ENCODE measurements around the gene NRP1.

Gene NRP1

GRCh38 chr10:33154590-33154989, 179.9 kb downstream of the NRP1 start:
- H3K27me3 Mint-ChIP-seq: no peaks in the 10 kb centered on the region
- no peak overlapping the region for H3K27ac Mint-ChIP-seq
- H3K9me3 Mint-ChIP-seq (ENCODE audit: low read depth): no peaks in the 10 kb centered on the region
- peaks cover 47% of the 10 kb centered on the region for H3K4me1 Mint-ChIP-seq (ENCODE audit: low read depth)
- H3K4me3 Mint-ChIP-seq: no peak overlapping the region
- H3K36me3 Mint-ChIP-seq: no peaks in the 10 kb centered on the region

GRCh38 chr10:33153968-33154327, 180.5 kb downstream of the NRP1 start:
- no peaks in the 10 kb centered on the region for H3K36me3 Mint-ChIP-seq
- H3K9me3 Mint-ChIP-seq (ENCODE audit: low read depth): no peaks in the 10 kb centered on the region
- H3K4me1 Mint-ChIP-seq (ENCODE audit: low read depth): peaks cover 47% of the 10 kb centered on the region
- peak overlapping the region; percentile 75 for H3K27ac Mint-ChIP-seq
- H3K27me3 Mint-ChIP-seq: no peaks in the 10 kb centered on the region
- H3K4me3 Mint-ChIP-seq: no peak overlapping the region

GRCh38 chr10:33153251-33153967, 181.1 kb downstream of the NRP1 start:
- Mint-ChIP-seq H3K4me3 (no peak overlapping the region), H3K36me3 (no peaks in the 10 kb centered on the region), H3K9me3 (ENCODE audit: low read depth) (peaks cover 2% of the 10 kb centered on the region), H3K27ac (peak overlapping the region; percentile 75), H3K4me1 (ENCODE audit: low read depth) (peaks cover 47% of the 10 kb centered on the region), H3K27me3 (no peaks in the 10 kb centered on the region)

GRCh38 chr10:33152750-33153149, 181.7 kb downstream of the NRP1 start:
- peaks cover 47% of the 10 kb centered on the region for H3K4me1 Mint-ChIP-seq (ENCODE audit: low read depth)
- peaks cover 2% of the 10 kb centered on the region for H3K36me3 Mint-ChIP-seq
- H3K4me3 Mint-ChIP-seq: no peak overlapping the region
- no peak overlapping the region for H3K27ac Mint-ChIP-seq
- H3K9me3 Mint-ChIP-seq (ENCODE audit: low read depth): peaks cover 3% of the 10 kb centered on the region
- H3K27me3 Mint-ChIP-seq: no peaks in the 10 kb centered on the region

DNA sequence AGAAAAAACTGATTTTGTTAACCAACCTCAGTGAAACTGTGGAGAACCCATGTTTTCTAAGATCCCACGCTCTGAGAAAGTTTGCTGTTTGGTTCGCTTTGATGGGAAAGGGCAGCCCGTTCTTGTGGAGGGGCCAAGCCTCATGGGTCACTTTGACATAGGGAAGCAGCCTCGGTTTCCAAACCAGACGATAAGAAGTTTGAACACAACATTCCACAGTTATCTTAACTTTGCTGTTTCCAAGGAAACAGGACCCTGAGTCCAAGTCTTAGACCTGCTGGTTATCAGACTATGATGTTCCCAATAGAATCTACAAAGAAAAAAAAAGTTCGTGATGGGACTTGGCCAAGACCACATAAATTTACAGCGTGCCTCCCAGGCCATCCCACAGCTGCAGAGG, 182.3 kb downstream of the NRP1 start:
- H3K27ac Mint-ChIP-seq: no peak overlapping the region
- peaks cover 47% of the 10 kb centered on the region for H3K4me1 Mint-ChIP-seq (ENCODE audit: low read depth)
- H3K36me3 Mint-ChIP-seq: peaks cover 2% of the 10 kb centered on the region
- no peaks in the 10 kb centered on the region for H3K27me3 Mint-ChIP-seq
- H3K9me3 Mint-ChIP-seq (ENCODE audit: low read depth): peaks cover 3% of the 10 kb centered on the region
- no peak overlapping the region for H3K4me3 Mint-ChIP-seq

DNA sequence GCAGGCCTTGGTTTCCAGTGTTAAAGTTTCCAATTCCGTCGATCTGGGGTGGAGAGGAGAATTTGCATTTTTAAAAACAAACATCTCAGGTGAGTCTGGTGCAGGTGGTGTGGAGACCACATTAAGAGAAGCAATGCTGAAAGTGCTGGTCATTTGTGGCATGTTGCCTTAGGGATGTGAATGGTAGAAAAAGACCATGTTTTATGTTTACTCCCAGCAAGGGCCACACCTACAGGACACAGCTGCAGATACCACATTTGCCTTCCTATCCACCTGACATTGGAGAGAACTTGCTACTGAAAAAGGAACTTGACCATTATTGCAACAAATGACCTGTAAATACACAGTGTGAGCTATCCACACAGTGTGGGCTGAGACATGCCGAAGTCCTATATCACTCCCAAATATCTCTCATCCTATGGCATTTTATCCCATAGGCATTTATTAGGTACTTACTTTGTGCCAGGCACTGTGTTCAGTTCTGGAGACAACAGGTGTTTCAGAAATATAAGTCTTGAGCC, 183.1 kb downstream of the NRP1 start:
- Mint-ChIP-seq H3K27me3 (no peaks in the 10 kb centered on the region), H3K9me3 (ENCODE audit: low read depth) (peaks cover 3% of the 10 kb centered on the region), H3K27ac (no peak overlapping the region), H3K36me3 (peaks cover 2% of the 10 kb centered on the region), H3K4me3 (no peak overlapping the region), H3K4me1 (ENCODE audit: low read depth) (peaks cover 47% of the 10 kb centered on the region)

DNA sequence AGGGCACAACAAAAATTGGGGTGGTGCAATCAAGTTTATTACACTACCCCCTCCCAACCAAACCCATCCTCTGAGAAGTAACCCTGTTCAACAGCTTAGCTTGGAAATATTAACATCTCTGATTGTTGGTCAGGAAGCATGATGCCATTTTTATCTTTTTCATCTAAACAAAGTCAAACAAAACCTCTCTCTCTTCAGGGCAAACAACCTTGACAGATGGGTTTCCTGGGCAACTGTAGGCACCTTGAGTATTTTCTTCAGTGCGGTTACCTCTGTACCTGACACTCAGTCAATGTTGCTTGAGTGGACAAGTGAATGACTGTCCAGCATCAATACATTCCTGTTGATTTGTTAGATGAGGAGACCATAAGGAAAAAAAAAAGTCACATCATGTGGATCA, 183.6 kb downstream of the NRP1 start:
- no peaks in the 10 kb centered on the region for H3K27me3 Mint-ChIP-seq
- peaks cover 2% of the 10 kb centered on the region for H3K36me3 Mint-ChIP-seq
- H3K4me1 Mint-ChIP-seq (ENCODE audit: low read depth): peaks cover 50% of the 10 kb centered on the region
- H3K4me3 Mint-ChIP-seq: no peak overlapping the region
- peak overlapping the region; percentile 52 for H3K27ac Mint-ChIP-seq
- H3K9me3 Mint-ChIP-seq (ENCODE audit: low read depth): peaks cover 3% of the 10 kb centered on the region

DNA sequence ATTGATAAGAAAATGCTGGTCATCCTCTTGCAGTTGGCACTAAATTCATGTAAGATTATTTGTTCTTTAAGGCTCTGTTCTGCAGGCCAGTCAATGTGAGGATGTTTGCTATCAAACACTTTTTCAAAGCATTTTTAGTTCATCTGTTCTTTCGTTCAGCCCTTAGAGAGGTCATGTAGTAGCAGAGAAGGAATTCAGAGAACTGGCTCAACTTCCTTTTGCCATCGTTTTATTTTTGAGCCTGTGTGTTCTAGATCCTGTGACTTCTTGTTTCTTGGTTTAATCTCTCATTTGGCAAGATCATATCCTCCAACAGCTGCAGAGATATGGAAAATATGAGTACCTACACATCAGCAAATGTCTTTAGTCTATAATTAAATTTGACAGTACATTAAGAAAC, 184.3 kb downstream of the NRP1 start:
- Mint-ChIP-seq H3K36me3 (peaks cover 2% of the 10 kb centered on the region), H3K27ac (peak overlapping the region; percentile 52)

DNA sequence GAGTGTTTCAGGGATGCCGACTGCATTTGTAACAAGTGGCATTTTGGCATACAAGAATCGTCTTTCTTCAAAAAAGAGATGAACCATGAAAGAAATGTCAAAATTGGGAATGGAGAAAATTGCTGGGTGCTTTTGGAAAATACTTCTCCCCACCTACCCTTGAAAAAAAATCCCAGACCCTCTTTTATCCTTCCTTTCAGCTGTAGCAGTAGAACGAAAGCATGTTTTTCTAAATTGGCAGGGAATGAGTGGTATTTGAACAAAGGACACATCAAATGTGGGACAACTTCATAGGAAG, 187.5 kb downstream of the NRP1 start:
- Mint-ChIP-seq H3K27ac (no peak overlapping the region), H3K9me3 (ENCODE audit: low read depth) (peaks cover 3% of the 10 kb centered on the region), H3K4me3 (no peak overlapping the region), H3K36me3 (peaks cover 2% of the 10 kb centered on the region), H3K27me3 (no peaks in the 10 kb centered on the region), H3K4me1 (ENCODE audit: low read depth) (peaks cover 50% of the 10 kb centered on the region)

More for the DNA sequence above, 184.3 kb downstream of the NRP1 start:
- Mint-ChIP-seq H3K4me1 (ENCODE audit: low read depth) (peaks cover 52% of the 10 kb centered on the region), H3K27me3 (no peaks in the 10 kb centered on the region), H3K9me3 (ENCODE audit: low read depth) (peaks cover 3% of the 10 kb centered on the region), H3K4me3 (no peak overlapping the region)

- Mint-ChIP-seq H3K36me3 (peaks cover 2% of the 10 kb centered on the region), H3K4me1 (ENCODE audit: low read depth) (peaks cover 50% of the 10 kb centered on the region), H3K27me3 (no peaks in the 10 kb centered on the region), H3K9me3 (ENCODE audit: low read depth) (peaks cover 3% of the 10 kb centered on the region), H3K4me3 (no peak overlapping the region), H3K27ac (no peak overlapping the region)
These were observed 188.1 kb downstream of the NRP1 start for GRCh38 chr10:33146189-33147012.

- peaks cover 2% of the 10 kb centered on the region for H3K36me3 Mint-ChIP-seq
- H3K4me3 Mint-ChIP-seq: no peak overlapping the region
- H3K27ac Mint-ChIP-seq: peak overlapping the region; percentile 58
- H3K4me1 Mint-ChIP-seq (ENCODE audit: low read depth): peaks cover 49% of the 10 kb centered on the region
- H3K9me3 Mint-ChIP-seq (ENCODE audit: low read depth): peaks cover 3% of the 10 kb centered on the region
- H3K27me3 Mint-ChIP-seq: no peaks in the 10 kb centered on the region
These were observed 188.8 kb downstream of the NRP1 start for GRCh38 chr10:33145451-33146188.

DNA sequence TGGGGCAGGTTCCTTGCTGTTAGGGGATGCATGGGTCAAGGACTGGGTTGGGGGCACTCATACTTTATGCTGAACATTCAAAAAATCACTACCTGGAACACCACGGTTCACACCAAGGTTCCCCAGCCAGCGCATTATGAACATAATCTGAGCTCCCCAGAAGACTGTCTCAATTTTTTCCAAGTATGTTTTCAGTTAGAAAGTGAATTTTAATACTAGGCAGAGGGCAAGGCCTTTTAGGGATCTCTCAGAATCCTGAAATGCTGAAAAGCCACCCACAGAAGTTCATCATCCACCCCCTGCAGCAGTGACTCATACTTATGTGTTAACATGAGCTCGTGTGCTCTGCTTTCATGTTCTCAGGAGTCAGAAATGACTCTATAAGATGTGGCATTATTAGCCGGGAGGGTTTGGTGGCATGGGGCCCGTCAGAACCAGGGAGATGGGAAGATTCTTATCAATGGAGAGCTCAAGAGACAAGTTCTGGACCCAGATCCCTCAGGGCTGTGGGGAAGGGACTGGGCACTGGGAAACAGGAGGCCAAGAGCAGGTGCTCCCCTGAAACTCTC, 191.2 kb downstream of the NRP1 start:
- H3K27me3 Mint-ChIP-seq: no peaks in the 10 kb centered on the region
- H3K4me3 Mint-ChIP-seq: peak overlapping the region; percentile 73
- H3K4me1 Mint-ChIP-seq (ENCODE audit: low read depth): peaks cover 61% of the 10 kb centered on the region
- no peaks in the 10 kb centered on the region for H3K9me3 Mint-ChIP-seq (ENCODE audit: low read depth)
- H3K36me3 Mint-ChIP-seq: peaks cover 2% of the 10 kb centered on the region
- peak overlapping the region; percentile 92 for H3K27ac Mint-ChIP-seq

DNA sequence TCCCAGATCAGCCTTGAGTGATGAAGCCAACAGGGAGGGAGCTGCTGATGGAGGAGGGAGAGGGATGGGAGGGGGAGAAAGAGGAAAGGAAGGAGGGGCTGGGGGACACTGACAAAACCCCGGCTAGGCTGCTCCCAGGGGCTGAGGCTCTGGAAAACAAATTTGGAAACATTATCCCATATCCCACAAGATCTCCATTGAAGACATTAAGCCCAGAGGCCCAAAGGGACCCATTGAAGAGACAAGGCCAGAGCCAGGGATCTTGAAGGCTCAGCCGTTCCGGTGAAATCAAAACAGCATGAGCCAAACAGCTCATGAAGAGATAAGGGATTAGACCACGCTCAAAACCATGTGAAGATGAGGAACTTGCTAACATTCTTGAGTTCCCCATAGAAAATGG, 192.2 kb downstream of the NRP1 start:
- Mint-ChIP-seq H3K4me1 (ENCODE audit: low read depth) (peaks cover 71% of the 10 kb centered on the region), H3K4me3 (no peak overlapping the region), H3K27ac (peak overlapping the region; percentile 34)

DNA sequence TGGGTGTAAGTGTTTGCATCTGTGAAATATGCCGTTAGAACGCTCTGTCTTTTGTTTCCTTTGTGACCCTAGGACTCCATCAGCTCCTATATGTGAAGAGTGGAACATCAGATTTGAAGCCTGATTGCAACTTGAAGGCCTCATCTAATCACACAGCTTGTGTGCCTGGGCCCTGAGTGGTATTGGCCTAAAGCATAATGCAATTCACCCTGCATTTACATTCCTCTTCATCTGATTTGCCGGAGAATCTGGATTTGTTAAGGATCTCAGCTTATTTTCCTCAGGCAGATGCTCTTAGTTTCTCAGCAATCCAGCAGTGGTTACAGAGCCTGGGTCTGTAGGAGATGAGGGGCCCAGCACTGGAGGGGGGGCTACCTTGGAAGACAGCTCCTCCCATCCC, 193.2 kb downstream of the NRP1 start:
- Mint-ChIP-seq H3K27ac (no peak overlapping the region), H3K4me1 (ENCODE audit: low read depth) (peaks cover 80% of the 10 kb centered on the region), H3K27me3 (no peaks in the 10 kb centered on the region), H3K4me3 (peak overlapping the region; percentile 23), H3K9me3 (ENCODE audit: low read depth) (no peaks in the 10 kb centered on the region), H3K36me3 (no peaks in the 10 kb centered on the region)

More for the DNA sequence above, 192.2 kb downstream of the NRP1 start:
- Mint-ChIP-seq H3K27me3 (no peaks in the 10 kb centered on the region), H3K36me3 (no peaks in the 10 kb centered on the region), H3K9me3 (ENCODE audit: low read depth) (no peaks in the 10 kb centered on the region)
